HG02938 (cell line): ENCODE measurements around the gene PTPRQ.

Experiments used
- ATAC-seq: cut with Tn5 transposase; IDR thresholded peaks from one replicate; pipeline ENCODE4 v1.9.1; 2021; ENCODE audit warnings: mild to moderate bottlenecking, moderate library complexity; ENCODE audit not compliant: unreplicated experiment

PTPRQ gene

DNA sequence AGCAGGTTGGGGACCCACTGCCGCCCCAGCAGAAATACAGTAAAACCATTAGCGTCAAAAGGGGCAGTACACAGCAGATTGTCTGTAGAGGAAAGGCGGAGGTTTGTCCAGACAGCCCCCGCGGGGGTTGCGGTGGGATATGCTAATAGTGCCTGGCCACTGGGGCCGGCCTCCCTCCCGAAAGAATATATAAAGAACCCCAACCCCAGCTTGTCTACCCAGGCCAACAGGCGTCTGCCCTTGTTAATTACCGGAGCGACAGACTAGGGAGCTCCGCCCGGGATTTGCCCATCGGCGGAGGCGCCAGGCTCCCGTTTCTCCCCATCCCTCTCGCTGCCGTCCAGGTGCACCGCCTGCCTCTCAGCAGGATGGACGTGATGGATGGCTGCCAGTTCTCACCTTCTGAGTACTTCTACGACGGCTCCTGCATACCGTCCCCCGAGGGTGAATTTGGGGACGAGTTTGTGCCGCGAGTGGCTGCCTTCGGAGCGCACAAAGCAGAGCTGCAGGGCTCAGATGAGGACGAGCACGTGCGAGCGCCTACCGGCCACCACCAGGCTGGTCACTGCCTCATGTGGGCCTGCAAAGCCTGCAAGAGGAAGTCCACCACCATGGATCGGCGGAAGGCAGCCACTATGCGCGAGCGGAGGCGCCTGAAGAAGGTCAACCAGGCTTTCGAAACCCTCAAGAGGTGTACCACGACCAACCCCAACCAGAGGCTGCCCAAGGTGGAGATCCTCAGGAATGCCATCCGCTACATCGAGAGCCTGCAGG lies 272.8 kb downstream of the PTPRQ start, which contains the start of gene MYF5:
Gene MYF5 (plus strand): TSS at position 217 of the 774 bp plus-strand sequence. CDS start 152 bp downstream, at position 369.
- ATAC-seq: no peak

DNA sequence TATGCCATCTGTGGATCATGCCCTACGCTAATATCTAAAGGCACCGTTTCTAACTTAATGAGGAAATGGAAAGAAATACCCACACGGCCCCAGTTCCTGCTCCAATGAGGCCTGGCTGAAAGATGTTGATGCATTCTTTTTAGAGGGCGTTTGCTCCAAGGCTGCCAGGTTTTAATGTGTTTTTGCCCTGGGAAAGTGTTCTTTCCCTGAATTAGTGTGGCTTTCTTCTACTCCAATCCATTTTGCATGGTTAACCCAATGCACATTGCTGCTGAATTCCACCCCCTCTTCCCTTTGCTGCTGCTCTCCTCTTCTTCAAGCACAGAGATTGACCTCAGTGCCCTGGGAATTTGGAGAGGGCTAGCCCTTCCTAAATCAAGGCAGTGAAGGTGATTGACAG lies 273.8 kb downstream of the PTPRQ start:
- ATAC-seq: no peak

DNA sequence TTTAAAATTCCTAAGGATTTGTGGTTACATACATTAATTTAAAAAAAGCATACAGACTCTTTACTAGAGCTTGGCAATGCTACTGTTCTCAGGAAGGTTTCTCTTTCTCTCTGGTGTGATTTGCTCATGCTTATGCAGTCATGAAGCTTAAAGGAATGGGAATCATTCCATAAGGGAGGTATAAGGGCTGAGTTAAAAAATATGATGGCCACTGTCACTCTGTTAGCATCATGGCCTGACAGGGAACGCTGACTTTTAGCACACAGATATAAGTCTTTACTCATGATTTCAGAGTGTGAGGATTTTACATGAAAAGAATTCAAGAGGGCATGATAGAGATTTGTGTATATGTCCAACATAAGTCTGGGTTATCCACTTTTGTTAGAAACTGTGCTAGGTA lies 276.5 kb downstream of the PTPRQ start:
- ATAC-seq: no peak

DNA sequence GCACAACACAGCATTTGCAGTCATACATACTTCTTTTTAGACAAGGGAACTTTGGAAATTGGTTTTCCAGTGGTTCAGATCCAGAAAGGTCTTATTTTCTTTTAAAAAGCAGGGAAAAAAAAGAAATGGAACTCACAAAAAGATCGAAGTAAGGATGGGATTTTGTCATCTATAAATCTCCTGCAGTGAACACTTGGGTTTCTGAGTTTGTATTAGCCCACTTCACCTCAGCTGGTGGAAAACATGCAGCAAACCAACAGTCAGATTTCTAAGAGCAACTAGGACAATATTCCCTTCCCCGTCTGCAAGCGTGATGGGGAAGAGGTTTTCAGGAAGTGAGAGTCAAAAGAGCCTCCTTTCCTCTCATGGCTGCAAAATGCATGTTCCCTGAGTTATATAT lies 277.3 kb downstream of the PTPRQ start:
- no peak for ATAC-seq
